ENCODE measurements around the gene HOMER2. TPM values are rescaled to one million over a fixed set of nuclear protein-coding genes. Genes with fewer than 3 reads are reported as not detected.

Gene HOMER2
- total RNA-seq, 1 experiment from 2014 or later: 14.2 TPM

GRCh38 chr15:82882273-82882928, 70.1 kb downstream of the HOMER2 start:
- H2BK5ac ChIP-seq (ENCODE audit: insufficient read length, low read length): no peak overlapping the region

More at GRCh38 chr15:82882273-82882928, 70.1 kb downstream of the HOMER2 start:
- Histone ChIP-seq H3K23ac (ENCODE audit: insufficient read length, low read depth, low read length) (no peak overlapping the region), H3K14ac (ENCODE audit: insufficient read depth, low read length) (no peak overlapping the region), H3K4ac (ENCODE audit: low read depth, low read length) (no peak overlapping the region), H3K56ac (ENCODE audit: insufficient read length, low read depth, low read length) (no peak overlapping the region), H3K27me3 (ENCODE audit: insufficient read depth, low read length) (no peaks in the 10 kb centered on the region), H3K18ac (ENCODE audit: insufficient read length, low read depth, low read length) (no peak overlapping the region), H2BK15ac (ENCODE audit: low read depth, low read length) (no peak overlapping the region), H4K8ac (replicated peaks; ENCODE audit: insufficient read length, low read depth, low read length) (no peak overlapping the region), H4K91ac (ENCODE audit: insufficient read length, low read depth, low read length) (no peak overlapping the region), H3K79me2 (ENCODE audit: insufficient read depth, low read length) (no peaks in the 10 kb centered on the region), H3K4me1 (ENCODE audit: insufficient read depth, low read length) (no peaks in the 10 kb centered on the region), H3K79me1 (ENCODE audit: insufficient read depth, low read depth, low read length, poor library complexity, severe bottlenecking) (no peaks in the 10 kb centered on the region), H2AFZ (ENCODE audit: low read length) (no peak overlapping the region), H4K5ac (ENCODE audit: insufficient read length, low read depth, low read length) (no peak overlapping the region), H2BK120ac (ENCODE audit: low read depth, low read length, poor library complexity, severe bottlenecking) (no peak overlapping the region), H2BK20ac (ENCODE audit: low read depth, low read length, poor library complexity, severe bottlenecking) (no peak overlapping the region), H3K27ac (ENCODE audit: insufficient read length, low read depth, low read length) (no peak overlapping the region), H3K9ac (ENCODE audit: extremely low read depth, insufficient read length, low read length) (no peak overlapping the region), H3K9me3 (ENCODE audit: control insufficient read depth, low read depth, low read length) (no peaks in the 10 kb centered on the region), H4K20me1 (ENCODE audit: control insufficient read depth, insufficient read depth, insufficient read length) (no peaks in the 10 kb centered on the region), H2AK5ac (ENCODE audit: insufficient read length, low read length) (no peak overlapping the region), H3K4me2 (ENCODE audit: insufficient read depth, insufficient read length, low read length) (no peak overlapping the region), H2BK12ac (ENCODE audit: insufficient read length, low read depth, low read length) (no peak overlapping the region), H3K23me2 (ENCODE audit: insufficient read length, low read depth, low read length, poor library complexity, severe bottlenecking) (no peaks in the 10 kb centered on the region), H3T11ph (ENCODE audit: low read length) (no peak overlapping the region)
- Mint-ChIP-seq H3K27me3 (ENCODE audit: low read depth) (no peaks in the 10 kb centered on the region), H3K36me3 (ENCODE audit: insufficient read depth in 1 of 3, low read depth in 3 of 3) (no peaks in the 10 kb centered on the region), H3K4me1 (peaks cover 0 to 12% of the 10 kb centered on the region in 2 experiments; a peak in 3 of 4 replicates), H3K27ac (no peak overlapping the region), H3K4me3 (no peak overlapping the region), H3K9me3 (no peaks in the 10 kb centered on the region)
- no CpG with 5 or more reads among the region's 5 CpGs for WGBS (ENCODE audit: extremely low coverage, insufficient read length, low lambda C conversion rate)
- DNase-seq: no peak
- TF ChIP-seq CTCF (conservative IDR thresholded peaks at IDR 0.05): no peak

Measured in H9 (cell line).